ENCODE data around the gene NDUFB1.

Gene NDUFB1

DNA sequence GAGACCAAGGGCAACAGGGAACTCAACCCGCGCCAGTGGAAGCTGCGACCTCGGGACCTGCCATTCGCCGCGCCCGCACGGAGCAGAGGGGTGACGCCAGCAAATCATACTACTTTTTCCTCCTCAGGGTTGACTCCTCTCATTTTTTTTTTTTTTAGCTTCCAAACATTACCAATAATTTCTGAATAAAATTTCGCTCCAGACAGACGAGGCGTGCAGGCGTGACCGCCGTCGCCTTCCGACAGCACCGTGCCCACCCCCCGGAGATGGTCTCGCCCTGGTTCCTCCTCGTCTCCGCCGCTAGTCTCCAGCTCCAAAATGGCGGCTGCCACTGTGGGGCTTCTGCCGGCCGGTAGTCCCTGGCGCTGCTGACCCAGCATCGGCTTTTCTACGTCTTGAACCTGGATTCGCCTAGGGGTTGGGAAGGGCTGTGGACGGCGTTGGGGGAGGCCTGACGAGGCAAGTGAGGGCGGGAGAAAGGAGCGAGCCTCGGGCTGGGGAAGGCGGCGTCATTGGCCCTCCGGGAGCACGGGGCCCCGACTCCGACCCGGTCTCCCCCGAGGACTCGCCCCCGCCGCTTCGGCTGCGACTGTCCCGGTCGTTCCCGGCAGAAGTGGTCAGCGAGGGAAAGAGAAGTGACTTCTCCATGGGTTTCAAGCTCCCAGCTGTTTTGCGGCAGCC lies at the start of gene NDUFB1, which contains the start of gene CPSF2:
NDUFB1 (minus strand) TSS at position 37 of the 681 bp plus-strand sequence. CDS start 4,069 bp downstream, outside the sequence.
CPSF2 (plus strand) TSS at position 300 of the 681 bp plus-strand sequence. CDS start 9,016 bp downstream, outside the sequence.
- DNase-seq (ENCODE audit: low spot score): peak; percentile 90

- no peak for DNase-seq (ENCODE audit: low spot score)
These were observed 43.5 kb upstream of the NDUFB1 start for GRCh38 chr14:92164958-92165357.

GRCh38 chr14:92161521-92161920 lies 40.0 kb upstream of the NDUFB1 start:
- DNase-seq (ENCODE audit: low spot score): no peak

GRCh38 chr14:92160619-92161018 lies 39.1 kb upstream of the NDUFB1 start:
- DNase-seq (ENCODE audit: low spot score): no peak

GRCh38 chr14:92154283-92154942 lies 32.9 kb upstream of the NDUFB1 start:
- DNase-seq (ENCODE audit: low spot score): no peak

- no peak for DNase-seq (ENCODE audit: low spot score)
These were observed 32.1 kb upstream of the NDUFB1 start for GRCh38 chr14:92153581-92153980.

DNA sequence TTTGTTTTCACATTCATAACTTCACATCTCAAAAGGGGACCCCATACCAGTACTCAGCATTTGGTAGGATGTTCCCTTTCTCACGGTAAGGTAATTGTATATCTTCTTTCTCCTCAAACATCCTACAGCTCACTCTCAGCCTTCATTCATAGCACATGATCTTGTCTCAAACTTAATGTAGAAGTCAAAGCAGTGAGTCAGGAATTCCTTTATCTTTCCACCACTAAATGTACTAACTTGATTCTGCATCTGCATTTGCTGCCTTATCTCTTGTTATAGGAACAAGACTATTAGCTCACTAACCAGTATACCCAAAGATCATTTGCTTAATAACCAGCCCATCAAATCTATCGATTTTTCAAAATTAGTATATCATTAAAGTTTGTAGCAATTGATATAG lies 23.2 kb upstream of the NDUFB1 start:
- no peak for DNase-seq (ENCODE audit: low spot score)

DNA sequence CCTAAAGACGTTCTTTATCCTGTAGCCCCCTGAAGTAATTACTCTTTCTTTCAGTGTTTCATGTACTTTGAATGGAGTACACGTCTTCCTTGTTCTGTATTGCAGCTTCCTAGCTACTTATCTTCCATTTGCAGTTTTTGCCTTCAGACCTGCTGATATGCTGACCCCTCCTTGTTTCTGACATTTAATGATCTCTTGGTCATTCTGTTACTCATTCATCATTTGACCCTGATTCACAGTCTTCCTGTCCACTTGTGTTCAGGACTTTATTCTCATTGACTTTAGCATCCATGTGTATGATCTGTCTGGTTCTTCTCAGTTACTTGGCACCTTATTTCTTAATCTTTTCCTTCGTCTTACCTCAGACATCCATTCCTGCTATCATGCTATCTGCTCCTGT lies 22.5 kb upstream of the NDUFB1 start:
- DNase-seq (ENCODE audit: low spot score): no peak

GRCh38 chr14:92143309-92143708 lies 21.8 kb upstream of the NDUFB1 start:
- no peak for DNase-seq (ENCODE audit: low spot score)

DNA sequence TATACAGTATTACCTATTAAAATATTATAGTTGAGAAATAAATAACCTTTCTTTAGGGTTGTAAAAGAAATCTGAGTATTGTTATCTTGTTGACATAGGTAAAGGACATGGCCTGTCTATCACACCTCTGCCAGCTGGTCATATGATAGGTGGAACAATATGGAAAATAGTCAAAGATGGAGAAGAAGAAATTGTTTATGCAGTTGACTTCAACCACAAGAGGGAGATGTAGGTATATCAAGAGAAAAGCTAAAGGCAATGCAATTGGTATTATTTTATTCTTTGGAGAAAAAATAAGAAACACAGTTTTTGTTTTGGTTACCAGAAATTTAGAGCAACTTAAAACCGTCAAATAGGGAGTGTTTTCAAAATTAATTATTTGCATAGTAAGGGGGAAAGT lies 13.8 kb upstream of the NDUFB1 start:
- peak; percentile 28 for DNase-seq (ENCODE audit: low spot score)

DNA sequence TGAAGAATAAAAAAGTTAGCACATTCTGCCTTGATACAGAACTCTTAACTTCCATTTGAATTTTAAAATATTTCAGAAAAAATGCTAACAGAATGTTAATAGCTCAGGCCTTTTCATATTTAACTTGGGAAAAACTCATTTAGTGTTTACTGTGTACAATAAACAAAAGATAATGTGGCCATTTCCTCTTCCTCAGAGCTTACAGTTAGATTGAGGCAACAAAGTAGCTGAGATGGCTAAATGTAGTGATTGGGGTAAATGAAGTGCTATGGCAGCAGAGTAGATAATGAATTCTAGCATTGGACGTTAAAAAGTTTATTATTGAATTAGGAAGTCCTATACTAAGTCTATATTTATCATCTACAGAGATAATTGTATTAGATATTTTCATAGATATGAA lies 12.9 kb upstream of the NDUFB1 start:
- no peak for DNase-seq (ENCODE audit: low spot score)

DNA sequence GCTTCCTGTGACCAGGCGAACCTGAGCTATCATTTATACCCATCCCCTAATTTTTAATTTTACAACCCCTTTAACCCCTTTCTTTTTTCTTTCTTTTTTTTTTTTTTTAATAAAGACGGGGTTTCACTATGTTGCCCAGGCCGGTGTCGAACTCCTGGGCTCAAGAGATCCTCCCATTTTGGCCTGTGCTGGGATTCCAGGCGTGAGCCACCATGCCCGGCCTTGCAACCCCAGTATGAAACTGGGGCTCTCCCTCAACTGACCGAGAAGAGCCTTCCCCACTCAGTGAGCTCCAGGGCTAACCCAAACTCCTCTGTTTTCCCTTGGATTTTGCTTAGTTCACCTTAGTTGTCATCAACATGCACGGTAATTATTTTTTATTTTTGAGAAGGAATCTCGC lies 1.3 kb upstream of the NDUFB1 start:
- DNase-seq (ENCODE audit: low spot score): no peak

DNA sequence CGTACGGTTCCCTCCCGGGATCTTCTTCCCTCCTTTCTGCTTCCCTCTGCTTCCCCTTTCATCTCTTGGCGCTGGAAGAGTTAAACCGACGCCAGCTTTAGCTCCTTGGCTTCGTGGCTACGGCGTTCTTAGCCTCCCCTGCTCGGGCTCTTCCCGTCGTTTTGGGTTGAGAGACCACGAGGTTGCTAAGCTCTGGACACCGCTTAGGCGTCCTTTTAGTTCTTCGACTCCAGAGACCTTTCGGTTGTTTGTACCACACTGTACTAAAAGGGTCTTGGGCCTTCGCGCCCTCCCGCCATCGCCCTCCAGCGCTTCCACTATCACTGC lies 808 bp upstream of the NDUFB1 start:
- DNase-seq (ENCODE audit: low spot score): peak; percentile 53

- DNase-seq (ENCODE audit: low spot score): no peak
These were observed 268 bp downstream of the NDUFB1 start for GRCh38 chr14:92121207-92121669.

DNA sequence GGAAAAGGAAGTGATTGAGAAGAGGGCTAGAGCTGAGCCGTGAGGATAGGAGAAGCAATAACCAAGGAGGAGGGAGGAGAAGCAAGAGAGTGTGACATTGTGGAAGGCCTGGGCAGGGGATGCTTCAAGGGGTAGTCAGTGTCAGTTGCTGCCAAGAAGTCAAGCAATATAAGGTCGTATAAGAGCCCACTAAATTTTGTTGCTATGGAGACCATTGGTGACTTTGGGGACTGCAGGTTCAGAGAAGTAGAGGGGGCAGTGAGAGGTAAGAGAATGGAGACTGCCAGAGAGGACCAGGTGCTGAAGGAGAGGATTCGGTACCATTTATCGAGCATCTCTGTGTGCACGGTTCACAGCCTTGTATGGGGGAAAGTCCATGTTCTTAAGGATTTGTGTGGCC lies 12.0 kb downstream of the NDUFB1 start:
- DNase-seq (ENCODE audit: low spot score): no peak

- no peak for DNase-seq (ENCODE audit: low spot score)
These were observed 12.9 kb downstream of the NDUFB1 start for GRCh38 chr14:92108345-92109254.

DNA sequence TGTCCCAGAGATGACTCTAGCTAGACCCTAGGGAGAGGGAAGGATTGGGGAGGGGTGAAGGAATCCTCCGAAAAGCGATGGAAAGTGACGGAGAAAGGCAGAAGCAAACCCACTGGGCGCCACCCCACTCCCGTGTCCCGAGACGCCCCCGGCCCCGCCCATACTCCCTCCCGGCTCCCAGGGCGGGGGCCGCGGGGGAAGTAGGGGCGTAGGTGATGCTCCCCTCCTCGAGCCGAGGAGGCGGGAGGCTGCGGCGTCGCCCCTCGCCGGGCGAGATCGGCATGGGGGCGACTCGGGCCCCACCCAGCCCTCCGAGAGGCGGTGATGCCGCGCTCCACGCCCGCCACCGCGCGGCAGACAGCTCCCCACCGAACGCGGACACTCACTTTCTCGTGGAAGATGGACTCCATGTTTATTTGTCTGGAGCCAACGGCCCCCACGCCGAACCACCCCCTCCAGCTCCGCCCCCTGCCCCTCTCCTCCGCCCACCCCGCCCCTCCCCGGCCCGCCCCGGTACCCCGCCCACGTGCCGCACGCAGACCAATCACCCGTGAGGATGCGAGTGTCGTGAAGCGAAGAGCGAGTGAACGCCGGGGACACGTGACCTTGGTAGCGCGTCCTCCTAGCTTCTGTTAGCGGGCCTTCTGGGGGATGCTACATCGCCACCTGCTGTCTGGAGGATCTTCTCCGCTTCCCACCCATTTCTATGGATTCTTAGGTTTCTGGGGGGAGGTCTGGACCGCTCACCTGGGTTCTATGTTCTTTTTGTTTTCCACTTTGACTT lies 15.2 kb downstream of the NDUFB1 start, which contains the start of gene ATXN3:
ATXN3 (minus strand) TSS at position 440 of the 784 bp plus-strand sequence; CDS start at position 410, 30 bp downstream.
- peak; percentile 98 for DNase-seq (ENCODE audit: low spot score)

DNA sequence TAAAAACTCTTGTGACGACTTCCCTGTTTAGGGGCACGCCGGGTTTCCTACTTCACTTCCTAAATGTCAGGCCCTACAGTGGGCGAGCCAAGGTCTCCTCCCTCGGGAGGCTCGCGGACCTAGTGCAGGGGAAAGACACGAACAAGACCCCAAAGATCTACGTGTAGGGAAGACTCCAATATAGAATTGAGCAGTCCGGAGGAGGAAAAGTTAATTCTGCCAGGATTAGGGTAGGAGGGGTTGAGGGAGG lies 15.7 kb downstream of the NDUFB1 start:
- no peak for DNase-seq (ENCODE audit: low spot score)

DNA sequence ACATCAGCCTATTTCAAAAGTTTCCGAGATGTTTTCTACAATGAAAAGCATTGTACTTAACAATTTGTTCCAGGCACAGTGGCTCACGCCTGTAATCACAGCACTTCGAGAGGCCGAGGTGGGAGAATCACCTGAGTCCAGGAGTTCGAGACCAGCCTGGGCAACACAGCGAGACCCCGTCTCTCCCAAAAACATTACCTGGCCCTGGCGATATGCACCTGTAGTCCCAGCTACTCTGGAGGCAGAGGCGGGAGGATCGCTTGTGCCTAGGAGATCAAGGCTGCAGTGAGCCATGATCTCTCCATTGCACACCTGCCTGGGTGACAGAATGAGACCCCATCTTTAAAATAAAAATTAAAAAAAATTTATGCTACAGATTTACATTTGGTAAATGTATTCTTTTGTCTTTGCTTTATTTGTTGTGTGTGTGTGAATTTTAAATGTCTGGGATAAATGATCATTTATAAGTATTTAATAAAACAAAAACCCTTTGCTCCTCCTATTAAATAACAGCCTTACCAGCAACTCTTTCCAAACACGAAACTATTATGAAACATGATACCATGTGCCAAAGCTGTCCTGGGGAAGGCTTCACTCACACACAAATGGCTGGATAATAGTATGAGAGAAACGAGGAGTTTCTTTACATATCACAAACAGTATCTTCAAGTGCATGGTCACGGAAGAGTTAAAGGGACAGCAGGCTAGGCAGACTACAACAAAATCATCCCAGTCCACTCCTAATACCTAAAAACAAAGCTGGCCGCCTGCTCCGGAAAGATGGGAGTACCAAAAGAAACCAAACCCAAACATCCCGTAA lies 16.2 kb downstream of the NDUFB1 start:
- DNase-seq (ENCODE audit: low spot score): no peak

GRCh38 chr14:92103363-92103989 lies 18.0 kb downstream of the NDUFB1 start:
- DNase-seq (ENCODE audit: low spot score): no peak

DNA sequence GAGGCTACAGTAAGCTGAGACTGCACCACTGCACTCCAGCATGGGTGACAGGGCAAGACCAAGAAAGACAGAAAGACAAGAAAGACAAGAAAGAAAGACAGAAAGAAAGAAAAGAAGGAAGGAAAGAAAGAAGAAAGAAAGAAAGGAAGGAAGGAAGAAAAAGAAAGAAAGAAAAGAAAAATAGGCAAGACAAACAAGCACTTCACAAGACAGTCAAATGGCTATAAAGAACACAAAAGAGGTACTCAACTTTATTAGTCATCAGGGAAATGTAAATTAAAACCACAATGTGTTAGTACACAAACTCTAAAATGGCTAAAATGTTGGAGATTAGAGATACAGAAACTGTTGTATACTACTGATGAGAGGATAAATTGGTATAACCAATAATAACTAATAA lies 21.7 kb downstream of the NDUFB1 start:
- no peak for DNase-seq (ENCODE audit: low spot score)

All from hematopoietic multipotent progenitor cell treated with erythropoietin and hydrocortisone succinate and interleukin-3 and kit ligand, for 17 days (in vitro differentiated cells).